GM13977 (cell line): ENCODE measurements around the gene HNRNPC.

ENCODE experiments used
- DNase-seq: peaks from one replicate; pipeline ENCODE4 v3.0.0; 2012; ENCODE audit warnings: low spot score
- in situ Hi-C: fragments of 300-500 bp; cut with MboI; formaldehyde crosslinking; loops from one replicate; pipeline ENCODE4 v1.12.0; 2022; ENCODE audit warnings: low sequenced_read_pairs, low pct_unique_long_range_greater_than_20kb, mixed read lengths, inconsistent platforms; ENCODE audit not compliant: unreplicated experiment
- TF ChIP-seq, protein P1 (sequence below): IDR thresholded peaks from 2 replicates; pipeline ENCODE4 v1.5.1; 2012; ENCODE audit warnings: mild to moderate bottlenecking, control low read depth; ENCODE audit not compliant: insufficient read depth; ENCODE audit errors: extremely low read depth, missing control alignments

The HNRNPC gene

DNA sequence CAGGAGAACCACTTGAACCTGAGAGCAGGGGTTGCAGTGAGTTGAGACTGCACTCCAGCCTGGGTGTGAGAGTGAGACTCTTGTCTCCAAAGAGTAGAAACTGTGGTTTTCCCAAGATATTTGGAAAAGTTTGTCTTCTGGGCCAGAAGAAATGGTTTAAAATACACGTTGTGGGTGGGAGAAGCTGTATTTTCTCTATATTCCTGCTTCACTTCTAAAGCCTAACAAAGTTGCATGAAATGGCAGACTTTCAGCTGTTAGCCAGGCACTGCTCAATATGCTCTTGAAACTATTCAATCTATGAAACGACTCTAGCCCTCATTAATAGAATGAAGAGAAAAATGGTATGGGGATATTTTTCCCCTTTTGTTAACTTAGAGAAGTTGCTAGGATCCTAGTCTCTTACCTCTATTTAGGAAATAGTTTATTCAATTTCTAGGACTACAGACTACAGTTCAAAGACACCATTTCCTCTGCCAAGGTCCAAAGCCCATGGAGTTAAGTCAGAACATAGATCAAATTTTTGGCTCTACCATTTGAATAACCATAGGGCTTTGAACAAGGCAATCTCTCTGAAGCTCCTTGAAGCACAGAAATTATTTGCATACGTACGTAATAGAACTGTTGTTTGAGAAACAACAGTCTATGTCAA lies 64.1 kb downstream of the HNRNPC start:
- in situ Hi-C loops = no loop called here
- TF ChIP-seq, protein P1, sequence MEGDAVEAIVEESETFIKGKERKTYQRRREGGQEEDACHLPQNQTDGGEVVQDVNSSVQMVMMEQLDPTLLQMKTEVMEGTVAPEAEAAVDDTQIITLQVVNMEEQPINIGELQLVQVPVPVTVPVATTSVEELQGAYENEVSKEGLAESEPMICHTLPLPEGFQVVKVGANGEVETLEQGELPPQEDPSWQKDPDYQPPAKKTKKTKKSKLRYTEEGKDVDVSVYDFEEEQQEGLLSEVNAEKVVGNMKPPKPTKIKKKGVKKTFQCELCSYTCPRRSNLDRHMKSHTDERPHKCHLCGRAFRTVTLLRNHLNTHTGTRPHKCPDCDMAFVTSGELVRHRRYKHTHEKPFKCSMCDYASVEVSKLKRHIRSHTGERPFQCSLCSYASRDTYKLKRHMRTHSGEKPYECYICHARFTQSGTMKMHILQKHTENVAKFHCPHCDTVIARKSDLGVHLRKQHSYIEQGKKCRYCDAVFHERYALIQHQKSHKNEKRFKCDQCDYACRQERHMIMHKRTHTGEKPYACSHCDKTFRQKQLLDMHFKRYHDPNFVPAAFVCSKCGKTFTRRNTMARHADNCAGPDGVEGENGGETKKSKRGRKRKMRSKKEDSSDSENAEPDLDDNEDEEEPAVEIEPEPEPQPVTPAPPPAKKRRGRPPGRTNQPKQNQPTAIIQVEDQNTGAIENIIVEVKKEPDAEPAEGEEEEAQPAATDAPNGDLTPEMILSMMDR = no peak
- DNase-seq = no peak

DNA sequence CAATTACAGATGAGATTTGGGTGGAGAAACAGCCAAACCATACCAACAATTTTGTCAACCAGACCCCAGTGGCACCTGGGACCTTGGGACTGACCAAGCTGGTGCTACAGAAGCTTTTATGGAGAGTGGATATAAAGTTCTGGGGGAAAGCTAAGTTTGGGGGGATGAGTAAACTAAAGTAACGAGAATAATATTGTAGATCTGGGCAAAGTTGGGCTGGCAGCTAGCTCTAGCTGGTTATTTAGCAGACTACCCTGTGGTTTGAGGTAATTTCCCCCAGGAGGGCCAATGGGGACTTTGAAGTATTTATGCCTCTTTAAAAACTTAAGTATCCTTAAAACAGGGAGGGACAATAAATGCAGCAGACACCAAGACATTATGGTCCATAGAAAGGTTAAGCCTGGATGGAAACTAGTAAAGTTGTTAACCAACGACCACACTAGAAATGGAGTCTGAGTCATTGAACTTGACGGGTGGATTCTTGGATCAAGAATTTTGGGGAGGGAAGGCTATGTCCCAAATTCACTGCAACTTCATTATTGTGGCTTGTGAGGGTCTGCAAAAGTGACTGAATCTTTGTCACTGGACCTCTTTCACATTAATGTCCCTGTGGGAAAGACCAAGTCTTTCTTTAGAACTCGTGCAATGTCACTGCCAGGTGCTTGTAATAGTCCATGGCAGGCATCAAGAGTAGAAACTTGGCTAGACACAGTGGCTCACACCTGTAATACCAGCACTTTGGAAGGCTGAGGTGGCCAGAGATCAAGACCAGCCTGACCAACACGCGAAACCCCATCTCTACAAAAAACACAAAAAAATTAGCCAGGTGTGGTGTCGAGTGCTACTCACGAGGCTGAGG lies 64.8 kb downstream of the HNRNPC start:
- TF ChIP-seq, protein P1 = no peak
- DNase-seq = no peak
- in situ Hi-C loops = no loop called here

DNA sequence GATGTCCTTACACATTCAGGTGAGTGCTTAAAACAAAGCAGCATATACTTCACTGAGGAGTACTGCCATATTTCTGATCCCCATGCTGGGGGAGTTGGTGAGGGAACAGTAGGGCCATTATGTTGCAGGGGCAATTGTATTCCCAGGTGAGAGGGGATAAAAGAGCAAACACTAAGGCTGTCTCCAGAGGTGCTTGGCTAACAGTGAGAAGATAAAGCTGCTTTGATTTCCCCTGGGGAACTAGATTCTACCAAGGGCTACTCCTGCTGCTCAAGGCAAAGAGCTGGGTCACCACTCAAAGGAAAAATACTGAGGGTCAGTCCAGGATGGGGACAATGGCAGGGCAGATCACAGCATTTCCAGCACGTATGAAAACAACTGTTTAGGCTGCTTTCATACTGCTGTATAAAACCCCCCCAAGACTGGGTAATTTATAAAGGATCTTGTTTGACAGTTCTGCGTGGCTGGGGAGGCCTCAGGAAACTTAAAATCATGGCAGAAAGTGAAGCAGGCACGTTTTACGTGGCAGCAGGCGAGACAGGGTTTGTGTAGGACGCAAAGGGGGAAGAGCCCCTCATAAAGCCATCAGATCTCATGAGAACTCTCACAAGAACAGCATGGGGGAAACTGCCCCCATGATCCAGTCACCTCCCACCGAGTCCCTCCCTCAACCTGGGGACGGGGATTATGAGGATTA lies 65.6 kb downstream of the HNRNPC start:
- in situ Hi-C loops = no loop called here
- TF ChIP-seq, protein P1 = no peak
- no peak for DNase-seq

DNA sequence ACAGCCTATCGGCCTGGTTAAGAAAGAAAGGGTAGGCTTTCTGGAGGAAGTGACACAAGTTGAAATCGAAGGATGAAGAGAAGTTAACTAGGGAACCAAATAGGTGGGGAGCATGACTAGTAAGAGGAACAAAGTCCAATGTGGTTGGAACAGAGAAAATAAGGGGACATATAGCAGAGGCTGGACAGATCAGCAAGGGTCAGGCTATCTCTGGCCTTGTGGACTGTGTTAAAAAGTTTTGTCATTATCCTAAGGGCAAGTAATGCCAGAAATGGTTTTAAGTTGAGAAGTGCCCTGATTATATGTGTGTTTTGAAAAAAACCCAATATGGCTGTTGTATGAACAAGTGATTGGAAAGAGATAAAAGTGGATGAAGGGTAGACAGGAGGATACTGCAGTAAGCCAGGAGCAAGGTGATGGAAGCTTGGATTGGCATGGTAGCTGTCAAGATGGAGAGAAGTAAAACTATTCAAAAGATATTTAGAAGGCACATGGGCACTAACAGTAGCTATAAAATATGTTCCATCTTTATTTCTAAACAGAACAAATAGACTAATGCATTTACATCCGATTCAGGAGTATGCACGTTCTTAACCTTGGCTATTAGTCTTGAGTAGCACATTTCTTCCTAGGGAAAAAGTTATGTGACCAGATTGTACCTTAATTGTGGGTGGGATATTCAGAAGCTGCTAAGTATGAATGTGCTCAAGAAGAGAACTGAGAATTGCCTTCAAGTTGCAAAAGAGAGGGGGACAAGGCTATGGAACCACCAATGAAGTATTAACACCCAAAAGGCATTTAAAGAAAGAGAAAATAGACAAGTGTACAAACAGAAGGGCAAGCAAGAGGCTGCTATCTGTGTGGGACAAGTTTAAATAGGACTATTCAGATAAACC lies 66.5 kb downstream of the HNRNPC start:
- DNase-seq = no peak
- TF ChIP-seq, protein P1 = no peak
- in situ Hi-C loops = no loop called here

DNA sequence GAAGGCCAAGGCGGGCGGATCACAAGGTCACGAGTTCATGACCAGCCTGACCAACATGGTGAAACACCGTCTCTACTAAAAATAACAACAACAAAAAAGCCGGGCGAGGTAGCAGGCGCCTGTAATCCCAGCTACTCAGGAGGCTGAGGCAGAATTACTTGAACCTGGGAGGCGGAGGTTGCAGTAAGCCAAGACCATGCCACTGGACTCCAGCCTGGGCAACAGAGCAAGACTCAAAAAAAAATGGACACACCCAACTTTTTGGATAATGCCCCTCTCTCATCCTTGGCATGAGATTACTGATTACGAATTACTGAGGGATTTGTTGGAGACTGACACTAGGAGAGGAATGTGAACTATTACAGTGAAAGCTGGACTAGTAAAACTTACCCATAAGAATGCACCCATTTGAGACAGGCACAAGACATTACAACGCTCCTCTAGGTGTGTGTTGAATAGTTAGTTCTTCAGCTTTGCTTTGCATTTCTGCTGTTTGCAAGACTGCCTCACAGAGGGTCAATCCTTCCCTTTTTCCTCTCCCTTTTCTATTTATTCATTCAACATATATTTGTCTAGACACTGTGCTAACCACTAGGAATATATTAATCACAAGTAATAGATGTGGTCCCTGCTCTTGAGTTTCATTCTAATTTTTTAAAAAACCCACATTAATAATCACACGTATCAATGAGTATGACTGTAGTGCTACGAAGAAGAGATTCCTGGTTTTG lies 67.3 kb downstream of the HNRNPC start:
- in situ Hi-C loops = no loop called here
- DNase-seq = no peak
- TF ChIP-seq, protein P1 = no peak
